Bronchial epithelial cell (primary cell): ENCODE measurements around the gene MCTP2. TPM values are rescaled to one million over a fixed set of nuclear protein-coding genes. Genes with fewer than 3 reads are reported as not detected.

Experiments
- DNase-seq: peaks from one replicate; pipeline ENCODE4 v3.0.0-alpha.2; 2010; ENCODE audit warnings: low read depth
- FAIRE-seq: peaks from 2 replicates; lab custom pipeline; 2011; peaks lifted over from hg19 to GRCh38; lab: Jason Lieb, UNC
- H3K27me3 ChIP-seq: 2 replicates; pipeline ENCODE4 v1.5.1; 2011; ENCODE audit warnings: low read length; ENCODE audit not compliant: control insufficient read depth, insufficient read depth
- H3K36me3 ChIP-seq: 2 replicates; pipeline ENCODE4 v1.5.1; 2011; ENCODE audit warnings: low read length; ENCODE audit not compliant: control insufficient read depth, insufficient read depth
- H3K4me3 ChIP-seq: 2 replicates; pipeline ENCODE4 v1.5.1; 2011; ENCODE audit warnings: mild to moderate bottlenecking, low read depth, low read length, control low read depth
- CTCF ChIP-seq: IDR thresholded peaks from 2 replicates; pipeline ENCODE4 v1.5.1; 2011; ENCODE audit warnings: mild to moderate bottlenecking, moderate library complexity, low read length, control low read depth, inconsistent platforms; ENCODE audit not compliant: insufficient read depth, severe bottlenecking
- total RNA-seq: library from RNA; depleted of rRNA; stranded (reverse); fragments of >200 nt; gene quantifications from 2 replicates; pipeline ENCODE4 v1.2.1, GENCODE V29; 2014

The MCTP2 gene
- total RNA-seq, 1 donor from 2014 or later = 20.0 TPM

DNA sequence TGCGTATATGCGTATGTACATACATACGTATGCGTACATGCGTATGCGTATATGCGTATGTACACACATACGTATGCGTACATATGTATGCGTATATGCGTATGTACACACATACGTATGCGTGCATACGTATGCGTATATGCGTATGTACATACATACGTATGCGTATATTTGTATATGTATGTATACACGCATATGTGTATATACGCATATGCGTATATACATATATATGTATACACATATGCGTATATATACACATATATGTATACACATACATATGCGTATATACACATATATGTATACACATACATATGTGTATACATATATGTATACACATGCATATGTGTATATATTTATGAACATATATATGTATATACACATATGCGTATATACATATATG, 12.1 kb downstream of the MCTP2 start:
- H3K27me3 ChIP-seq = no peaks in the 10 kb centered on the region
- no peak overlapping the region for H3K4me3 ChIP-seq
- H3K36me3 ChIP-seq = no peaks in the 10 kb centered on the region
- no peak for TF ChIP-seq CTCF
- DNase-seq (no peak), FAIRE-seq (no peak)

DNA sequence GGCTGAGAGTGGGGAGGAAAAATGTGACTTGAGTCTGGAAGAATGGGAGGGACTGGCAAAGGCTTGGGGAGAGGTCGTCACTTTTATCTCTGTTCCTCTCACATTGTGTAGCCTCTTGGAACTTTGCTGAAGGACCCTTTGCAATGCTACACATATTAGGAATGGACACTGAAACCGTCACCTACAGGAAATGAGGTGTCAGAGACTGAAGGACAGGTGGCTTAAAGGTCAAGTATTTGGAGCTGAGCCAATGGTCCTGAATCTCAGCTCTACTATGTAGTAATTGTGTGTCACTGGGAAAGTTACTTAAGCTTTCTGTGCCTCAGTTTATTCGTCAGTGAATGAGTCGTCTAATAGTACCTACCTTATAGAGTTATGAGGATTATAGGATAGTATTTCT, 14.7 kb downstream of the MCTP2 start:
- FAIRE-seq = no peak
- DNase-seq = no peak
- no peaks in the 10 kb centered on the region for H3K36me3 ChIP-seq
- H3K27me3 ChIP-seq = no peaks in the 10 kb centered on the region
- no peak overlapping the region for H3K4me3 ChIP-seq
- no peak for TF ChIP-seq CTCF

DNA sequence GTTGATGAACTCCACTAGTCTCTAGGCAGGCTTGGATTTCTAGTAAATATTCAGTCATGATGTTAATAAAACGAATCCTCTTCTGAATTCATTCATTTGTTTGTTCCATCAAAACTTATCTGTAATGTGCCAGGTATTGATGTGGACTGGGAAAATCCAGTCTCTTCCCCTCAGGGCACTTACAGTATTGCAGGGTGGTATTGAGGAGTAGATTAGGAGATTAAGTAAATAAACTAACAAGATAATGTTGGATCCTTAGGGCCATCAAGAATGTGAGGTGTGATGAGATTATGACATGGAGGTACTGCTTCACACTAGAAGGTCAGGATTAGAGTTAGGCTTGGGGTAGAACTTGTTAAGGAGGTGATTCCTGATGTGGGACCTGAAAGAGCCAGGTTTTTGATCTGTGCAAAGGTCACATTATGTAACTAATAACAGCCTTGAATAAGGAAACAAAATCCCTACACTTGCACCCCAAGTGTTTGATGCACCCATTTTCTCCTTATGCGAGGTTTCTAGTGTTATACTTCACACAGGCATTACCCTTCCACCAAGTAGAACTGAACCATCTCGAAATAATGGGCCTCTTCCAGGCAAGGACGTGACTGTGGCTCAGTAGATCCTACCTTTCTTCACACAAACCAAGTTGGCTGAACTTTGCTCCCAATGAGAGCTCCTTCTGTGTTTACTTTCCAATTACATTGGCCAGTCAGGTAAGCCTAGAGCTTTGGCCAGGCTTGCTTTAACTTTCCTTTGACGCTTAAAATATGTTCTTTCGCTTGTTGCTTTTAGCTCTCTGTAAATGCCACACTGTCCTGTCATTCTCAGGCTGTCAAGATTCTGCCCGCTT, 16.7 kb downstream of the MCTP2 start:
- no peak for FAIRE-seq
- H3K36me3 ChIP-seq = no peaks in the 10 kb centered on the region
- no peaks in the 10 kb centered on the region for H3K27me3 ChIP-seq
- TF ChIP-seq CTCF = no peak
- DNase-seq = no peak
- H3K4me3 ChIP-seq = no peak overlapping the region

GRCh38 chr15:94250801-94251200, 19.4 kb downstream of the MCTP2 start:
- Histone ChIP-seq H3K36me3 (no peaks in the 10 kb centered on the region), H3K4me3 (no peak overlapping the region), H3K27me3 (no peaks in the 10 kb centered on the region)
- no peak for DNase-seq
- no peak for FAIRE-seq
- TF ChIP-seq CTCF = no peak

DNA sequence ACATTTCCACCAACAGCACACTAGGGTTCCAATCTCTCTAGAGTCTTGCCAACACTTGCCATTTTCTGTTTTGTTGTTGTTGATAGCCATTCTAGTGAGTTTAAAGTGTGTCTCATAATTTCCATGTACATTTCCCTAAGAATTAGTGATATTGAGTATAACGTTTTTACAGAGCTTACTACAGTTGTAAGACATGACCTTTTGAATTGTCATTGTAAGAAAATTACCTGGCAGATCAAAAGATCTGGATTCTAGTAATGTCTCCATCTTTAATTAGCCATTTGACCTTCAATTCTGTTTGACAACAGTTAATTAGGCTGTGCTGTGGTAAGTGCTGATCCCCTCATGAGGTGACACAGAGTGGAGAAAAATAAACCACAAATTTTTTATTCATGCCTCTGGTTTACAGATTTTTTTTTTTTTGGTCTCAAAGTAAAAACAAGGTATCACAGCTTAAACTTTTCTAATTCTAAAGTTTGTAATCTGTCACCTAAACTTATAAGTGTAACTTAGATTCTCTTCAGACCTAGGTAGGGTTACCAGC, 20.9 kb downstream of the MCTP2 start:
- Histone ChIP-seq H3K27me3 (no peaks in the 10 kb centered on the region), H3K36me3 (no peaks in the 10 kb centered on the region), H3K4me3 (no peak overlapping the region)
- no peak for TF ChIP-seq CTCF
- FAIRE-seq = no peak
- no peak for DNase-seq
